Measurements from ENCODE around the gene FHIT. TPM values are rescaled to one million over a fixed set of nuclear protein-coding genes. Genes with fewer than 3 reads are reported as not detected.

FHIT gene
- polyA plus RNA-seq, 1 of the 3 experiments (the other 2 are of a cell fraction) = 0.41 TPM

DNA sequence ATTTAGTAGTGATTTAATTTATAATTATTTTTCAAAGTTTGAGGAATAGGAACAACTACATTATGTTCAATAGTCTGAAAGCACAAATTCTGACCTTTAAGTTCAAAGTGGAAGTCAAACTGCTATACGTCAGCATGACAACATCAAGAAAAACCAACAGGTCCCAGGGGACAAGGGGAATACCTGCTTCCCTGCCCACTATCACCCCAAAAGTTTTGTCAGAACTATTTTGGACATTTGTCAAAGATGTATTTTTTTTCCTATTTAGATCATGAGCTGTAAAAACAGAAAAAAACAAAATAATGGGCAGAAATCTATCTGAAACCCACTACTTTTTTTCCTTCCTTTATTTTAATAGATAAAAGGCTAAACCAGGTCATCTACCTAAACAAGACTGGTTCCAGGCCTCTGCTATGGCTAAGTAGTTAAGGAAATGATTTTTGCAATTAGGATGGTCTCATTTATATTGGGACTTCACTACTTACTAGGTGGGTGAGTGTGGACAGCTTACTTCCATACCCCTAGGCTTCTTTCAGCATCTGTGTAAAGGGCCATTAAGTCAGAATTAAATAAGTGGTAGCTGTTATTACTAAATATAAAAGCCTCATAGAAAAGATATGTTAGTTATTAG lies 746.3 kb downstream of the FHIT start:
- Histone ChIP-seq H3K9ac (no peak overlapping the region), H3K9me3 (no peaks in the 10 kb centered on the region), H3K27me3 (ENCODE audit: insufficient read depth) (no peaks in the 10 kb centered on the region), H4K20me1 (ENCODE audit: insufficient read depth) (no peaks in the 10 kb centered on the region), H3K36me3 (replicated peaks in 1 of 2; ENCODE audit: control insufficient read depth in 1 of 2, insufficient read depth in 2 of 2, low read length in 1 of 2) (no peaks in the 10 kb centered on the region), H3K4me2 (no peak overlapping the region), H3K4me1 (ENCODE audit: control insufficient read depth in 1 of 2, insufficient read depth in 2 of 2, low read depth in 1 of 2, low read length in 1 of 2) (no peaks in the 10 kb centered on the region), H3K9me2 (no peaks in the 10 kb centered on the region), H3K79me2 (ENCODE audit: insufficient read depth) (no peaks in the 10 kb centered on the region), H3F3A (replicated peaks; ENCODE audit: insufficient read depth) (no peaks in the 10 kb centered on the region), H3K27ac (ENCODE audit: low read depth in 2 of 2, low read length in 1 of 2) (no peak overlapping the region), H2AFZ (ENCODE audit: low read depth) (no peak overlapping the region), H3K4me3 (ENCODE audit: low read depth in 2 of 2, low read length in 1 of 2) (no peak overlapping the region)
- POLR2A ChIA-PET = no interaction called here
- CTCF ChIA-PET = interaction anchor here (0.7 kb wide), 1 partner anchor 16 kb away, joined by 3 read pairs; no protein-coding TSS in a partner anchor
- no peak for DNase-seq
- whole genome bisulfite sequencing (ENCODE audit: low lambda C conversion rate) = 83% methylated on average over 1 of the region's 1 CpG
- TF ChIP-seq ELF1 (IDR thresholded peaks at IDR 0.05) (no peak), GABPA (IDR thresholded peaks at IDR 0.05; ENCODE audit: low read depth) (no peak), TCF12 (IDR thresholded peaks at IDR 0.05) (no peak), SIN3A (IDR thresholded peaks at IDR 0.05; ENCODE audit: borderline replicate concordance, low read depth, low read length) (no peak), JUND (IDR thresholded peaks at IDR 0.05) (no peak), GATA2 (CRISPR knock-in tag; IDR thresholded peaks at IDR 0.05) (no peak), RAD21 (IDR thresholded peaks at IDR 0.05; ENCODE audit: low read length) (no peak), EZH2phosphoT487 (IDR thresholded peaks at IDR 0.05; ENCODE audit: borderline replicate concordance, low read depth) (no peak), NFIC (IDR thresholded peaks at IDR 0.05; ENCODE audit: borderline replicate concordance) (no peak), RCOR1 (IDR thresholded peaks at IDR 0.05; ENCODE audit: low read length) (no peak), EP300 (IDR thresholded peaks at IDR 0.05; ENCODE audit: borderline replicate concordance in 1 of 2, low read depth in 1 of 2, low read length in 1 of 2) (no peak), SMC3 (IDR thresholded peaks at IDR 0.05; ENCODE audit: low read depth, low read length) (no peak)
- TF ChIP-seq, protein P1, sequence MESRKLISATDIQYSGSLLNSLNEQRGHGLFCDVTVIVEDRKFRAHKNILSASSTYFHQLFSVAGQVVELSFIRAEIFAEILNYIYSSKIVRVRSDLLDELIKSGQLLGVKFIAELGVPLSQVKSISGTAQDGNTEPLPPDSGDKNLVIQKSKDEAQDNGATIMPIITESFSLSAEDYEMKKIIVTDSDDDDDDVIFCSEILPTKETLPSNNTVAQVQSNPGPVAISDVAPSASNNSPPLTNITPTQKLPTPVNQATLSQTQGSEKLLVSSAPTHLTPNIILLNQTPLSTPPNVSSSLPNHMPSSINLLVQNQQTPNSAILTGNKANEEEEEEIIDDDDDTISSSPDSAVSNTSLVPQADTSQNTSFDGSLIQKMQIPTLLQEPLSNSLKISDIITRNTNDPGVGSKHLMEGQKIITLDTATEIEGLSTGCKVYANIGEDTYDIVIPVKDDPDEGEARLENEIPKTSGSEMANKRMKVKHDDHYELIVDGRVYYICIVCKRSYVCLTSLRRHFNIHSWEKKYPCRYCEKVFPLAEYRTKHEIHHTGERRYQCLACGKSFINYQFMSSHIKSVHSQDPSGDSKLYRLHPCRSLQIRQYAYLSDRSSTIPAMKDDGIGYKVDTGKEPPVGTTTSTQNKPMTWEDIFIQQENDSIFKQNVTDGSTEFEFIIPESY (IDR thresholded peaks at IDR 0.05; ENCODE audit: borderline replicate concordance, low read depth) = no peak
- TF ChIP-seq, protein P2, sequence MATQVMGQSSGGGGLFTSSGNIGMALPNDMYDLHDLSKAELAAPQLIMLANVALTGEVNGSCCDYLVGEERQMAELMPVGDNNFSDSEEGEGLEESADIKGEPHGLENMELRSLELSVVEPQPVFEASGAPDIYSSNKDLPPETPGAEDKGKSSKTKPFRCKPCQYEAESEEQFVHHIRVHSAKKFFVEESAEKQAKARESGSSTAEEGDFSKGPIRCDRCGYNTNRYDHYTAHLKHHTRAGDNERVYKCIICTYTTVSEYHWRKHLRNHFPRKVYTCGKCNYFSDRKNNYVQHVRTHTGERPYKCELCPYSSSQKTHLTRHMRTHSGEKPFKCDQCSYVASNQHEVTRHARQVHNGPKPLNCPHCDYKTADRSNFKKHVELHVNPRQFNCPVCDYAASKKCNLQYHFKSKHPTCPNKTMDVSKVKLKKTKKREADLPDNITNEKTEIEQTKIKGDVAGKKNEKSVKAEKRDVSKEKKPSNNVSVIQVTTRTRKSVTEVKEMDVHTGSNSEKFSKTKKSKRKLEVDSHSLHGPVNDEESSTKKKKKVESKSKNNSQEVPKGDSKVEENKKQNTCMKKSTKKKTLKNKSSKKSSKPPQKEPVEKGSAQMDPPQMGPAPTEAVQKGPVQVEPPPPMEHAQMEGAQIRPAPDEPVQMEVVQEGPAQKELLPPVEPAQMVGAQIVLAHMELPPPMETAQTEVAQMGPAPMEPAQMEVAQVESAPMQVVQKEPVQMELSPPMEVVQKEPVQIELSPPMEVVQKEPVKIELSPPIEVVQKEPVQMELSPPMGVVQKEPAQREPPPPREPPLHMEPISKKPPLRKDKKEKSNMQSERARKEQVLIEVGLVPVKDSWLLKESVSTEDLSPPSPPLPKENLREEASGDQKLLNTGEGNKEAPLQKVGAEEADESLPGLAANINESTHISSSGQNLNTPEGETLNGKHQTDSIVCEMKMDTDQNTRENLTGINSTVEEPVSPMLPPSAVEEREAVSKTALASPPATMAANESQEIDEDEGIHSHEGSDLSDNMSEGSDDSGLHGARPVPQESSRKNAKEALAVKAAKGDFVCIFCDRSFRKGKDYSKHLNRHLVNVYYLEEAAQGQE (IDR thresholded peaks at IDR 0.05; ENCODE audit: low read depth, low read length) = no peak
- TF ChIP-seq, protein P3, sequence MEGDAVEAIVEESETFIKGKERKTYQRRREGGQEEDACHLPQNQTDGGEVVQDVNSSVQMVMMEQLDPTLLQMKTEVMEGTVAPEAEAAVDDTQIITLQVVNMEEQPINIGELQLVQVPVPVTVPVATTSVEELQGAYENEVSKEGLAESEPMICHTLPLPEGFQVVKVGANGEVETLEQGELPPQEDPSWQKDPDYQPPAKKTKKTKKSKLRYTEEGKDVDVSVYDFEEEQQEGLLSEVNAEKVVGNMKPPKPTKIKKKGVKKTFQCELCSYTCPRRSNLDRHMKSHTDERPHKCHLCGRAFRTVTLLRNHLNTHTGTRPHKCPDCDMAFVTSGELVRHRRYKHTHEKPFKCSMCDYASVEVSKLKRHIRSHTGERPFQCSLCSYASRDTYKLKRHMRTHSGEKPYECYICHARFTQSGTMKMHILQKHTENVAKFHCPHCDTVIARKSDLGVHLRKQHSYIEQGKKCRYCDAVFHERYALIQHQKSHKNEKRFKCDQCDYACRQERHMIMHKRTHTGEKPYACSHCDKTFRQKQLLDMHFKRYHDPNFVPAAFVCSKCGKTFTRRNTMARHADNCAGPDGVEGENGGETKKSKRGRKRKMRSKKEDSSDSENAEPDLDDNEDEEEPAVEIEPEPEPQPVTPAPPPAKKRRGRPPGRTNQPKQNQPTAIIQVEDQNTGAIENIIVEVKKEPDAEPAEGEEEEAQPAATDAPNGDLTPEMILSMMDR (IDR thresholded peaks at IDR 0.05) = no peak
- TF ChIP-seq, protein P4, sequence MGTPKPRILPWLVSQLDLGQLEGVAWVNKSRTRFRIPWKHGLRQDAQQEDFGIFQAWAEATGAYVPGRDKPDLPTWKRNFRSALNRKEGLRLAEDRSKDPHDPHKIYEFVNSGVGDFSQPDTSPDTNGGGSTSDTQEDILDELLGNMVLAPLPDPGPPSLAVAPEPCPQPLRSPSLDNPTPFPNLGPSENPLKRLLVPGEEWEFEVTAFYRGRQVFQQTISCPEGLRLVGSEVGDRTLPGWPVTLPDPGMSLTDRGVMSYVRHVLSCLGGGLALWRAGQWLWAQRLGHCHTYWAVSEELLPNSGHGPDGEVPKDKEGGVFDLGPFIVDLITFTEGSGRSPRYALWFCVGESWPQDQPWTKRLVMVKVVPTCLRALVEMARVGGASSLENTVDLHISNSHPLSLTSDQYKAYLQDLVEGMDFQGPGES (IDR thresholded peaks at IDR 0.05; ENCODE audit: low read depth, low read length) = no peak
- TF ChIP-seq, protein P5, sequence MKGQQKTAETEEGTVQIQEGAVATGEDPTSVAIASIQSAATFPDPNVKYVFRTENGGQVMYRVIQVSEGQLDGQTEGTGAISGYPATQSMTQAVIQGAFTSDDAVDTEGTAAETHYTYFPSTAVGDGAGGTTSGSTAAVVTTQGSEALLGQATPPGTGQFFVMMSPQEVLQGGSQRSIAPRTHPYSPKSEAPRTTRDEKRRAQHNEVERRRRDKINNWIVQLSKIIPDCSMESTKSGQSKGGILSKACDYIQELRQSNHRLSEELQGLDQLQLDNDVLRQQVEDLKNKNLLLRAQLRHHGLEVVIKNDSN (IDR thresholded peaks at IDR 0.05; ENCODE audit: borderline replicate concordance, low read depth) = no peak
